ENCODE results near the gene FGD4.

FGD4 gene

DNA sequence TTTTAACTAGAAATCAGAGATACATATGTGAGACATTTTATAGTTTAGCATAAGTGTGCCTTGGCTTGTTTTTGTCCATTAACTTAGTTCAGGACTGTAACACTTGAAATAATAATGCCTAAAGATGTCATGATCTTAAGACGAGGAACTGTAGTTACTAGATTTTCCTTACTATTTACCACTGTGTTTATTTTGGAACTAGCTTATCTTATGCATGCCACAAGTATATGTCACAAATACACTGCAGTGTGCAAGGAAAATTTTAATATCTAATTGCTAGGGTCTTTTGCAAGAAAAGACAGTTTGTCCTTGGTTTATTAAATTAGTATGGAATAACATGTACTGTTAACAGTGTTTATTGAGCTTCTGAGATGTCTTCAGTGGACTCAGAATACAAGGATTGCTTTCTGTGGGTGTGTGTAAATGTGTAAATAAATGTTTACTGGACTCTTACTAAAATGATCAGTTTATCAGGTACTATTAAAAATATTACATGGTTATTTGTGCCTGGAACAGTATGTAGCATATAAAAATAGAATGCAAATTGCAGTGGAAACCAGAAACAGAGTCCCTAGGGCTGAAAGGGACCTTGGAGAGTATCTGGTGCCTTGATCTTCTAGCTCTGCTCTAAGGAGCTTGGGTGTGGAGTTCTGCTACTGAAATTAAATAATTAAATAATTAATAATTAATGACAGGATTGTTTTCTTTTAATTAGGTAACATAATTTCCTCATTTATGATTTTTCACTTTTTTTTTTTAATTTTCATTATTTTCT lies 58.1 kb downstream of the FGD4 start:
- DNase-seq: no peak

DNA sequence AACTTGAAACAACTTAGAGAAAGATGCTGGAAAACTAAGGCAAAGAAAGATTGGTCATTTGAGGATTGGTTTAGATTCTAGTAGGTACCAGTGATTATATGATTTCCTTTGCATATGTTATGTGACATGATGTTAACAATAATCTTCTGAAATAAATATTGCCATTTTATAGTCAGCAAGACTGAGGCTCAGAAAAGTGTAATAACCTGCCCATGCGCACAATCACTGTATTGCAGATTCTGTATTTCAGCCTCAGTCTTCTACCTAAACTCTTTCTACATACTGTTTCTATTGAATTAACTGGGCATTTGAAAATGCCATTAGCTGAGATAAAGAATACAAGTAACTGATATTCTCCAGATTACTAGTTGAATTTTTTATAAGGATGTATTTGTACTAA lies 61.3 kb downstream of the FGD4 start:
- DNase-seq: no peak

DNA sequence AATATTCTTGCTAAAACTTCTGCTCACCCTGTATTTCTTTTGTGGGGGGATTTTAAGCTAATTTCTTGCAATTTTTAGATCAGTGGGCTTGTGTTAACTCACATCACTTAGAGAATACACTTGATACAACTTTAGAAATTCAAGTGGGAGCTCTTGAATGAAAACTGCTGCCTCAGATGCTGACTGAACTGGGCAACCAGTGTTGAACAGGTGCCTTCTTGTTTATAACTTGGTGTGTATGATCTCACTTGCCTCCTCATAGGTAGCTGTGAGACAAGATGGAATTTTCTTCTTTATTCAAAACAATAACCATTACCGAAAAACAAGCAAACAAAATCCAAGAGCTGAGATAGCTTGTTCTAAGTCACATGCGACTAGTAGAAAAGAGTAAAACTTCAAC lies 63.5 kb downstream of the FGD4 start:
- no peak for DNase-seq

GRCh38 chr12:32466187-32466586 lies 66.8 kb downstream of the FGD4 start:
- no peak for DNase-seq

DNA sequence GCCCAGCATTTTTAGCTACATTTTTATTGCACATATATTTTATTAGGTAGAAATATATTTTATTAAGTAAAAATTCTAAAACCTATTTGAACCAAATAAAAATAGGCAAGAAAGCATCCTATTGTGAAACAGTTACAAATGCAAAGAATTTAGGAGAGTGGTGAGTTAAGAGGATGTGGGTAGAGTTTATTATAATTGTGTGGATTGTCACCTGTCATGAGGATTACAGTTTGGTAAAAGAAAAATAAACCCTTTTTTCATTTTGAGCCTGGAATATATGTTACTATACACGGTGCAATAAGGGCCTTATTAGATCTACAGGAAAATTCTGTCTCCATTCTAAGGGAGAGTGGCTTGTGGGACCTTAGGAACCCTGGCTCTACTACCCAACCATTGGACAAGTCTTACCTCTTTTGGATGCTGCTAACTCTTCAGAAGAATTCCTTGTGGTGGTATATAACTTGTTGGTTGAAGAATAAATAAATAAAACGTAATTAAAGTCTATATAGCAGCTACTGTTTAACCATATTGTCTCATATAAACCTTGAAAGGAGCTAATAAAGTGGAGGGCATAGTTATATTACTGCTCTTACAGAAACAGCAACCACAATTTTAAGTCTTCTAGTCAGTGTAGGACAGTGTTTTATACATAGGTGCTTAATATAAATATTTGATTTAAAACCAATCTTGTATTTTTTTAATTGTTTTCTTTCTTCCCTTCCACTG lies 67.8 kb downstream of the FGD4 start:
- no peak for DNase-seq

DNA sequence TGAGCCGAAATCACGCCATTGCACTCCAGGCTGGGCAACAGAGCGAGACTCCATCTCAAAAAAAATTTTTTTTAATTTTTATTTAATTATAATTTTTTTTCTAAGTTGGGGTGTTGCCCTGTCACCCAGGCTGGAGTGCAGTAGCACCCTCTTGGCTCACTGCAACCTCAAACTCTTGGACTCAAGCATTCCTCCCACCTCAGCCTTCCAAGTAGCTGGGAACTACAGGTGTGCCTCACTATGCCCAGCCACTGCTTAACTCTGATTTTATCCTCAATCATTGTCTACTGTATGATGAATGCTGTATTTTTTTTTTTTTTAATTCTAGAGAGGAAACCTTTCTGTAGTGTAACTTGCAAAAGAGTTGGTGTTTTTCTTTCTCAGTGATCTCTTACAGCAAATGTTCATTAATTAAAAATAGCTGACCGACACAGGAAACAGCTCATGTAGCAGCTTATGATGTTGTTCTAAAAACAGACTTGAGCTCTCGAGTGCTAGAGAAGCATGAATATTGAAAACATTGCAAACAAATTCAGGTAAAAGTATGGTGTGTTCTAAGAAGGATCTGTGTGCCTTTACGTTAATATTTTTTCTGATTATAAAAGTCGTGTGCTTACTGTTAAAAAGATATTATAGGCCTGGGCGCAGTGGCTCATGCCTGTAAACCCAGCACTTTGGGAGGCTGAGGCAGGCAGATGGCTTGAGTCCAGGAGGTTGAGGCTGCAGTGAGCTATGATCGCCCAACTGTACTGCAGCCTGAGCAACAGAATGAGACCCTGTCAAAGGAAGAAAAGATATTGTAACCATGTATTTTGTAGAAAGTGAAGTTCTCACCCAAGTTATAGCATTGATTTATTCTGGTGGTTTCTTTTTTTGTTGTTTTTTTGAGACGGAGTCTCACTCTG lies 68.9 kb downstream of the FGD4 start:
- DNase-seq: no peak

DNA sequence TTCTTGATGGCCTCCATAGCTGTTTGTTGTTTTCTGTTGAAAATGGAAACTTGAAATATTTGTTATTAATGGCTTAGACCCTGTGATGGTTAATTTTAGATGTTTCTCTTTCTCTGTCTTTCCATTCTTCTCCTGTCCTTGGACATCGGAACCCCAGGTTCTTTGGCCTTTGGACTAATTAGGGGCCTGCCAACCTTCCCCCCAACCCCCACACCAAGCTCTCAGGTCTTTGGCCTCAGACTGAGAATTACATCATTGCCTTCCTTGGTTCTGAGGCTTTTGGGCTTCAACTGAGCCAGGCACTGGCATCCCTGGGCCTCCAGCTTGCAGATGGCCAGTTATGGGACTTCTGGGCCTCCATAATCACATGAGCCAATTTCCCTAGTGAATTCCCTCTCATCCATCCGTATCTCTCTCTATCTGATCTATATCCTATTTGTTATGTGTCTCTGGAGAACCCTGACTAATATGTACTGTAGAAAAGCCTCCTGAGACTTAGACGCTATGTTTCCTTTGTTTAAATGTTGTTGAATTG lies 71.6 kb downstream of the FGD4 start:
- DNase-seq: no peak

GRCh38 chr12:32471591-32472001 lies 72.2 kb downstream of the FGD4 start:
- DNase-seq: no peak

GRCh38 chr12:32475724-32476123 lies 76.4 kb downstream of the FGD4 start:
- DNase-seq: no peak

DNA sequence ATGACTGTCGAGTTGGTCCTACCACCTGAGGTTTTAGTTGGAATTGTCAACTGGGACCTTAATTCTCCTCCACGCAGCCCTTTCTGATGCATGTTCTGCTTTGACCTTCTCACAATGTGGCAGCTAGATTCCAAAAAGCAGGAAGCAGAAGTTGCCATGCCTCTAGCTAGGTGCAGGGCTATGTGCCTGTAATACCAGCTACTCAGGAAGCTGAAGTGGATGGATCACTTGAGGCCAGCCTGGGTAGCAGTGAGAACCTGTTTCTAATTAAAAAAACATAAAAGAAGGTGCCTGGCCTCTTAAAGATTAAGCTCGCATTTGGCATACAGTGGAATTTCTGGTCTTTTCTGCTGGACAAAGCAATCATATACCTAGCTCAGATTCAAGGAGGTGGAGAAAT lies 77.1 kb downstream of the FGD4 start:
- DNase-seq: no peak

DNA sequence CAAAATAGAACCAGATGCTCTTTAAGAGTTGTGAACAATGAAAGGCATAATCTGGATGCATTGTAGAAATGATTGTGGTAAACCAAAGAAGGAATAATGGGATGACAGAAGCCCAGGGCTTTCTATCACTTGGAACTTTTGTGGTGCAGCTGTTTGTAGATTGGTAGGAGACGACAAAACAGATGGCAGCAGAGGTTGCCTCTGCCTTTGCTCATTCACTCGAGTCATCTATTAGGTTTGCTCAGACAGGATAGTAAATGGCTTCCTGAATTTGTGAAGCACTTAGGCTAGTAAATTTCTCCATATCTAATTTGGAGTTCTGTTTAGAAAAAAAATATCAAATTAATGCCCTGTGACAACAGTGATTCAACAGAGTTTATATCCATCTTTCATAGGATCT lies 78.4 kb downstream of the FGD4 start:
- no peak for DNase-seq

DNA sequence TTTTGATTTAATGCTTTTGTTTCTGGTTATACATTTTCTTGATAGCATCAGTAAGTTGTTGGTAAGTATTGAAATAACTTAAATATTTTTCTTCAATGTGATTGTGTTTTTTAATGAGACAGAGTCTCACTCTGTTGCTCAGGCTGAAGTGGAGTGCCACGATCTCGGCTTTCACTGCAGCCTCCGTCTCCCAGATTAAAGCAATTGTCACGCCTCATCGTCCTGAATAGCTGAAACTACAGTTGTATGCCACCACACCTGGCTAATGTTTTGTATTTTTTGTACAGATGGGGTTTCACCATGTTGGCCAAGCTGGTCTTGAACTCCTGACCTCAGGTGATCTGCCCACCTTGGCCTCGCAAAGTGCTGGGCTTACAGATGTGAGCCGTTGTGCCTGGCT lies 78.8 kb downstream of the FGD4 start:
- no peak for DNase-seq

DNA sequence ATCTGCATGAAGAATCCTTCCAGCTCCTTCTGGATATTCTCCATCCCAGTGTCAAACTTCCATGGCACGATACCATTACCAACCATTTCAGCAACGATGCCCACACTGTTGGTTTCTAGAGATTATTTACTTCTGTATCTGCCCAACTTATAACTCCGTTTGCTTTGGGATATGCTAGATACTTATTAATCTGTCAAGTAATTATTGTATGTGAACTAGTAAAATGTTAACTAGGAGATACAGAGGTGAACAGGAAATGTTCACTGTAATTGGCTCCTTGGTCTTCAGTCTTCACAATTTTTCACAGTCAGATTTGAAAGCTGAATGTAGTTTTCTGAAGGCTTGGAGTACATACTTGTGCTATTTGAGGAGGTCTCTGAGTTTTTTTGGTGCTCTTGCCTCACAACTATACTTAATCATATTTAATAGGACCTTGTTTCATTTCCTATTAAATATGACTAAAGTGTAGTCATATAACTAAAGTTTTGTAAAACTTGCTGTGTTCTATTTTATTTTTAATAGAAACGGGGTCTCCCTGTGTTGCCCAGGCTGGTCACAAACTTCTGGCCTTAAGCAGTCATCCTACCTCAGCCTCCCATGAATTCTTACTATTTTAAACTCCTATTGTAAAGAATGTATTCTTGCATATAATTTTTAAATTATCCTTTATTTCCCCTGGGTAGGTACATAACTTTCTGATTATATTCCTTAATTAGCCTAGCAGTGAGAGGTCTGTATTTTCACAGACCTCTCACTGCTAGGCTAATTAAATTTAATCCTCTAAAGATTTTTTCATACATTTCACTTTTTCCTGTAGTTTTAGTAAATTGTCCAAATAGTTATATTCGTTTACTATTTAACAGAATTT lies 79.7 kb downstream of the FGD4 start:
- no peak for DNase-seq

DNA sequence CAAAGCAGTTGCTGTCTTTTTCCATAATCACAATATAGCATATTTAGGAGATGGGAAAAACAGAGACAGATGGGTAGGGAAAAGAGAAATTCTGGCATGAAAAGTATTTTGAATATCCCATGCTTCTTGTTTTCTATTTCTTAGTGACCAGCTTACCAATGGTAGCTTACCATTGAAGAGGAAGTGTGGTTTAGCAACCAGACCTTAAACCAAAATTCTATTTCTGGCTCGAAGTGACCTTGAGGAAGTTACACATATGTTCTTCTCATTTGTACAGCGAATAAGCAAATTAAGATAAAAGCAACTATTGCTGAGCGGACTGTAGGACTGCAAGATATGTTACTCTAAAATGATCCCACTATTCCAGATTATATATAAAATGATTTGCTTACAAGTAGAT lies 82.9 kb downstream of the FGD4 start:
- DNase-seq: no peak

GRCh38 chr12:32483499-32483898 lies 84.1 kb downstream of the FGD4 start:
- DNase-seq: no peak

- no peak for DNase-seq
Observed at GRCh38 chr12:32483993-32484392, 84.6 kb downstream of the FGD4 start.

DNA sequence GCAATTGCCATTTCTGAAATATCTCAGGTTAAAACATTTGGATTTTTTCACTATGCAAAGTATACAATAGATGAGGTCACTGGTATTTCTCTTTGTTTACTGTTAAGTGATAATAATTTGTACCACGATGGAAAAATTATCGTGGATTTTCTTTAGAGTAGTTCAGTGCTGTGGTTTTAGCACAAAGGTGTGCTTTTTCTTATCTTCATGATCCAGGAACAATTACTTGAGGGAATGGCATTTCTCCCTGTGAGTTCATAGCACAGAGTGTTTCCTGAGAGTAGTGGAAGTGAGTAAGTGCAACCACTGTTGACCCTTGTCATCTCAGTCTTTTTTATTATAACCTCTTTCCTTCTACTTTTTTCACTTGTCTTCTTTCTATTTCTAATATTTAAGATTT lies 86.8 kb downstream of the FGD4 start:
- DNase-seq: no peak

DNA sequence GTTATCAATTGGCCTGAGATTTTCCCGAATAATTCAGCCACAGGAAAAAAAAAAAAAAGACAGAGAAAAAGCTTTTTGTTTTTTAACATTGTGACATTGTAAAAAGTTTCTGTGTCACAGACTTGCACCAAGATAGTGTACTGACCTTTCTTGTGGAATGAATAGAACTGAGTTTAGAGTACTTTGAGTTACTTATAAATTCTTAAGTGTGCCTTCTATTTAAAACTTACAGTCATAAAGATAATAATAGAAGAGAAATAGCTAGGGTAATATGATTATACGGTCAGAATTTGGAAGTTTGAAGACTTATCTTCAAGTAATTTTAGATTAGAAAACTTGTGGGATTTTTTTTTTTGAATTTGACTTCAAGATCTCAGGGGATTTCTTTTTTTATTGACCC lies 88.8 kb downstream of the FGD4 start:
- no peak for DNase-seq

- no peak for DNase-seq
Observed at GRCh38 chr12:32489070-32489469, 89.7 kb downstream of the FGD4 start.

- DNase-seq: no peak
Observed at GRCh38 chr12:32490801-32491200, 91.4 kb downstream of the FGD4 start.

- no peak for DNase-seq
Observed at GRCh38 chr12:32493282-32493681, 93.9 kb downstream of the FGD4 start.

- DNase-seq: no peak
Observed at GRCh38 chr12:32494656-32495055, 95.3 kb downstream of the FGD4 start.

Data from stimulated activated CD4-positive, alpha-beta T cell treated with anti-CD3 and anti-CD28 coated beads, Interleukin-2, amount 100 ng/mL, for 48 hours (primary cell).